K562 (cell line): ENCODE measurements around the gene ALOX5. TPM values are rescaled to one million over a fixed set of nuclear protein-coding genes. Genes with fewer than 3 reads are reported as not detected.

Experiments
- E2F4 ChIP-seq: sonication (generic); formaldehyde crosslinking; IDR thresholded peaks from 2 replicates; pipeline ENCODE4 v1.8.0; 2022; ENCODE audit warnings: mild to moderate bottlenecking, low read depth, missing genetic modification reagents
- EGR1 ChIP-seq: fragments of 450-650 bp; conservative IDR thresholded peaks from 2 replicates; pipeline ENCODE4 v1.6.1; 2017; ENCODE audit warnings: mild to moderate bottlenecking
- ETV6 ChIP-seq, 3 experiments: fragments of 150-350 bp in 1 of 3; sonication (generic) in 1 of 3; formaldehyde crosslinking in 1 of 3; IDR thresholded peaks; 2 replicates each; pipeline versions ENCODE4 v1.6.1 to v1.8.0; 2014 to 2022; ENCODE audit warnings: borderline replicate concordance in 2 of 3, low read depth in 2 of 3, antibody characterized with exemption in 1 of 3, low read length in 1 of 3, mild to moderate bottlenecking in 1 of 3, missing genetic modification reagents in 1 of 3
- FOXP1 ChIP-seq: sonication (generic); formaldehyde crosslinking; IDR thresholded peaks from 2 replicates; pipeline ENCODE4 v1.8.0; 2022; ENCODE audit warnings: mild to moderate bottlenecking, missing genetic modification reagents
- GABPB2 ChIP-seq: fragments of 250-450 bp; sonication (Bioruptor Pico); conservative IDR thresholded peaks from 2 replicates; pipeline ENCODE4 v1.5.1; 2021; ENCODE audit warnings: mild to moderate bottlenecking
- L3MBTL2 ChIP-seq: fragments of 450-650 bp; IDR thresholded peaks from 2 replicates; pipeline ENCODE4 v1.6.1; 2016; ENCODE audit warnings: mild to moderate bottlenecking, moderate library complexity
- NFIC ChIP-seq: fragments of 450-650 bp; IDR thresholded peaks from 2 replicates; pipeline ENCODE4 v1.6.1; 2017; ENCODE audit warnings: mild to moderate bottlenecking, inconsistent platforms
- NR2C2 ChIP-seq, 2 experiments: fragments of 200-800 bp in 1 of 2; sonication (Bioruptor generic) in 1 of 2; sonication (generic) in 1 of 2; formaldehyde crosslinking in 1 of 2; IDR thresholded peaks; 2 replicates each; pipeline versions ENCODE4 v1.6.1 to v1.8.0; 2016 to 2022; ENCODE audit warnings: mild to moderate bottlenecking in 1 of 2, missing compliant biosample characterization in 1 of 2, missing genetic modification characterization in 1 of 2, missing genetic modification reagents in 1 of 2
- NRF1 ChIP-seq, 2 experiments: fragments of 450-650 bp; IDR thresholded peaks in 1 of 2; conservative IDR thresholded peaks in 1 of 2; 2 replicates each; pipeline ENCODE4 v1.6.1; 2014; ENCODE audit warnings: mild to moderate bottlenecking in 2 of 2
- POLR2G ChIP-seq: fragments of 200-400 bp; formaldehyde crosslinking; IDR thresholded peaks from 2 replicates; pipeline ENCODE4 v1.6.1; 2017; ENCODE audit warnings: low read depth, mild to moderate bottlenecking, antibody characterized with exemption, low read length, moderate library complexity
- POLR3G ChIP-seq: IDR thresholded peaks from 2 replicates; pipeline ENCODE4 v1.6.1; 2011; ENCODE audit not compliant: insufficient read length, insufficient replicate concordance; ENCODE audit errors: extremely low read depth
- SAP30 ChIP-seq: fragments of 200-600 bp; sonication (generic); IDR thresholded peaks from 2 replicates; pipeline ENCODE4 v1.6.1; 2012; ENCODE audit warnings: borderline replicate concordance, low read depth, mild to moderate bottlenecking, moderate library complexity, low read length, control low read depth, inconsistent platforms; ENCODE audit not compliant: insufficient read depth, poor library complexity, severe bottlenecking
- SRF ChIP-seq, 2 experiments: fragments of 250-450, 450-650 bp in 1 of 2; sonication (Bioruptor Pico) in 1 of 2; sonication (generic) in 1 of 2; formaldehyde crosslinking; IDR thresholded peaks; 2 replicates each; pipeline versions ENCODE4 v1.5.0 to v1.5.1; 2020 to 2022; ENCODE audit warnings: mild to moderate bottlenecking in 1 of 2, missing genetic modification reagents in 1 of 2
- SRSF1 ChIP-seq: fragments of 200-400 bp; formaldehyde crosslinking; IDR thresholded peaks from 2 replicates; pipeline ENCODE4 v1.6.1; 2017; ENCODE audit warnings: mild to moderate bottlenecking, low read depth, low read length, moderate library complexity
- TRIM24 ChIP-seq, 2 experiments: fragments of 450-650 bp; IDR thresholded peaks; 2 replicates each; pipeline ENCODE4 v1.6.1; 2016
- TSC22D4 ChIP-seq: fragments of 450-650 bp; IDR thresholded peaks from 2 replicates; pipeline ENCODE4 v1.6.1; 2016; ENCODE audit warnings: missing genetic modification characterization, missing biosample characterization, control low read depth
- ZBTB7A ChIP-seq: IDR thresholded peaks from 2 replicates; pipeline ENCODE4 v1.6.1; 2011; ENCODE audit warnings: low read depth, mild to moderate bottlenecking, low read length, moderate library complexity, borderline replicate concordance; ENCODE audit not compliant: control insufficient read depth
- polyA plus RNA-seq, 8 experiments: library from polyadenylated mRNA; depleted of rRNA in 4 of 8; stranded (reverse) in 5 of 8; unstranded in 3 of 8; fragments of >200 nt; fragmentation: Nextera tagmentation in 2 of 8; fragmentation: Illumina TruSeq in 1 of 8; extraction: Ambion mirVana in 2 of 8; extraction: Trizol in 1 of 8; gene quantifications; 2 replicates each; pipeline versions ENCODE4 v1.2.1 to v1.2.3, GENCODE V29; 2011 to 2014; ENCODE audit warnings: inconsistent platforms in 1 of 8, missing spikeins in 1 of 8
- total RNA-seq, 7 experiments: library from RNA; depleted of rRNA in 6 of 7; stranded (reverse); fragments of >200 nt in 6 of 7; fragmentation: Illumina TruSeq in 2 of 7; extraction: Trizol in 2 of 7; gene quantifications; 2 replicates each; pipeline versions ENCODE4 v1.2.1 to v1.2.3, GENCODE V29; 2011 to 2021; ENCODE audit warnings: low replicate concordance in 1 of 7
- TF ChIP-seq, protein P1 (sequence below): fragments of 250-450 bp; sonication (Bioruptor Pico); IDR thresholded peaks from 2 replicates; pipeline ENCODE4 v1.5.0; 2021; ENCODE audit warnings: mild to moderate bottlenecking, borderline replicate concordance
- TF ChIP-seq, protein P2 (sequence below): IDR thresholded peaks from 2 replicates; pipeline ENCODE4 v1.6.1; 2014; ENCODE audit warnings: antibody characterized with exemption

Gene ALOX5
- total and polyA plus RNA-seq, 9 of the 15 experiments (the other 6 are each of a cell fraction or from before 2014, with no cell fraction given): 0.10 to 2.4 (median 1.4) TPM

- TF ChIP-seq SAP30 (peak; percentile 55), EGR1 (peak; percentile 40), ETV6 (IDR thresholded peaks at IDR 0.05; ENCODE audit: borderline replicate concordance in 1 of 2, low read depth in 2 of 2, low read length in 1 of 2) (no peak), ETV6 (CRISPR knock-in tag; IDR thresholded peaks at IDR 0.05; ENCODE audit: borderline replicate concordance) (no peak), NRF1 (conservative IDR thresholded peaks at IDR 0.05 in 1 of 2, IDR thresholded peaks at IDR 0.05 in 1 of 2) (peak; percentile 12 to 26; a peak in 2 of 4 replicates), TSC22D4 (tag) (no peak), NR2C2 (CRISPR knock-in tag; IDR thresholded peaks at IDR 0.05) (no peak), NR2C2 (tag; IDR thresholded peaks at IDR 0.05) (peak; percentile 50), NFIC (no peak), ZBTB7A (peak; percentile 16; the same call in 1 of the 2 replicates), L3MBTL2 (peak; percentile 49; the same call in 1 of the 2 replicates), SRF (CRISPR knock-in tag; IDR thresholded peaks at IDR 0.05) (0 out of 4 replicates have a peak, but pooled peaks of 1 of the 2 experiments have one; percentile 4), E2F4 (CRISPR knock-in tag) (no peak), SRSF1 (no peak), POLR3G (no peak), TRIM24 (IDR thresholded peaks at IDR 0.05) (peak; percentile 27 to 33; a peak in 1 of 4 replicates), GABPB2 (CRISPR knock-in tag) (no peak), POLR2G (no peak), FOXP1 (no peak)
- TF ChIP-seq, protein P1, sequence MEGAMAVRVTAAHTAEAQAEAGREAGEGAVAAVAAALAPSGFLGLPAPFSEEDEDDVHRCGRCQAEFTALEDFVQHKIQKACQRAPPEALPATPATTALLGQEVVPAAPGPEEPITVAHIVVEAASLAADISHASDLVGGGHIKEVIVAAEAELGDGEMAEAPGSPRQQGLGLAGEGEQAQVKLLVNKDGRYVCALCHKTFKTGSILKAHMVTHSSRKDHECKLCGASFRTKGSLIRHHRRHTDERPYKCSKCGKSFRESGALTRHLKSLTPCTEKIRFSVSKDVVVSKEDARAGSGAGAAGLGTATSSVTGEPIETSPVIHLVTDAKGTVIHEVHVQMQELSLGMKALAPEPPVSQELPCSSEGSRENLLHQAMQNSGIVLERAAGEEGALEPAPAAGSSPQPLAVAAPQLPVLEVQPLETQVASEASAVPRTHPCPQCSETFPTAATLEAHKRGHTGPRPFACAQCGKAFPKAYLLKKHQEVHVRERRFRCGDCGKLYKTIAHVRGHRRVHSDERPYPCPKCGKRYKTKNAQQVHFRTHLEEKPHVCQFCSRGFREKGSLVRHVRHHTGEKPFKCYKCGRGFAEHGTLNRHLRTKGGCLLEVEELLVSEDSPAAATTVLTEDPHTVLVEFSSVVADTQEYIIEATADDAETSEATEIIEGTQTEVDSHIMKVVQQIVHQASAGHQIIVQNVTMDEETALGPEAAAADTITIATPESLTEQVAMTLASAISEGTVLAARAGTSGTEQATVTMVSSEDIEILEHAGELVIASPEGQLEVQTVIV: no peak
- TF ChIP-seq, protein P2, sequence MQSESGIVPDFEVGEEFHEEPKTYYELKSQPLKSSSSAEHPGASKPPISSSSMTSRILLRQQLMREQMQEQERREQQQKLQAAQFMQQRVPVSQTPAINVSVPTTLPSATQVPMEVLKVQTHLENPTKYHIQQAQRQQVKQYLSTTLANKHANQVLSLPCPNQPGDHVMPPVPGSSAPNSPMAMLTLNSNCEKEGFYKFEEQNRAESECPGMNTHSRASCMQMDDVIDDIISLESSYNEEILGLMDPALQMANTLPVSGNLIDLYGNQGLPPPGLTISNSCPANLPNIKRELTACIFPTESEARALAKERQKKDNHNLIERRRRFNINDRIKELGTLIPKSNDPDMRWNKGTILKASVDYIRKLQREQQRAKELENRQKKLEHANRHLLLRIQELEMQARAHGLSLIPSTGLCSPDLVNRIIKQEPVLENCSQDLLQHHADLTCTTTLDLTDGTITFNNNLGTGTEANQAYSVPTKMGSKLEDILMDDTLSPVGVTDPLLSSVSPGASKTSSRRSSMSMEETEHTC: no peak
Observed at GRCh38 chr10:45373003-45373575, 927 bp upstream of the ALOX5 start (continued).
